ENCODE data around the gene RPS6KA5. TPM values are rescaled to one million over a fixed set of nuclear protein-coding genes. Genes with fewer than 3 reads are reported as not detected.

RPS6KA5 gene
- total RNA-seq, 1 experiment from 2014 or later, result 3.8 TPM

- H3K27ac Mint-ChIP-seq, result no peak overlapping the region
- Histone ChIP-seq H4K20me1 (ENCODE audit: control insufficient read depth, insufficient read depth, insufficient read length) (no peaks in the 10 kb centered on the region), H3K23ac (ENCODE audit: insufficient read length, low read depth, low read length) (no peak overlapping the region), H3K27ac (ENCODE audit: insufficient read length, low read depth, low read length) (no peak overlapping the region), H3K4me2 (ENCODE audit: insufficient read depth, insufficient read length, low read length) (no peak overlapping the region), H4K5ac (ENCODE audit: insufficient read length, low read depth, low read length) (no peak overlapping the region), H3K4me1 (ENCODE audit: insufficient read depth, low read length) (no peaks in the 10 kb centered on the region), H3K9me3 (ENCODE audit: control insufficient read depth, low read depth, low read length) (no peaks in the 10 kb centered on the region), H3K79me2 (ENCODE audit: insufficient read depth, low read length) (no peaks in the 10 kb centered on the region), H2BK15ac (ENCODE audit: low read depth, low read length) (no peak overlapping the region), H3K9ac (ENCODE audit: extremely low read depth, insufficient read length, low read length) (no peak overlapping the region), H2BK5ac (ENCODE audit: insufficient read length, low read length) (no peak overlapping the region), H3K56ac (ENCODE audit: insufficient read length, low read depth, low read length) (no peak overlapping the region), H2AK5ac (ENCODE audit: insufficient read length, low read length) (no peak overlapping the region), H3K14ac (ENCODE audit: insufficient read depth, low read length) (no peak overlapping the region), H4K91ac (ENCODE audit: insufficient read length, low read depth, low read length) (no peak overlapping the region), H2BK12ac (ENCODE audit: insufficient read length, low read depth, low read length) (no peak overlapping the region), H4K8ac (replicated peaks; ENCODE audit: insufficient read length, low read depth, low read length) (no peak overlapping the region), H2BK20ac (ENCODE audit: low read depth, low read length, poor library complexity, severe bottlenecking) (no peak overlapping the region), H3K79me1 (ENCODE audit: insufficient read depth, low read depth, low read length, poor library complexity, severe bottlenecking) (no peaks in the 10 kb centered on the region), H2BK120ac (ENCODE audit: low read depth, low read length, poor library complexity, severe bottlenecking) (no peak overlapping the region), H3T11ph (ENCODE audit: low read length) (no peak overlapping the region), H2AFZ (ENCODE audit: low read length) (no peak overlapping the region), H3K4ac (ENCODE audit: low read depth, low read length) (no peak overlapping the region), H3K27me3 (ENCODE audit: insufficient read depth, low read length) (no peaks in the 10 kb centered on the region), H3K23me2 (ENCODE audit: insufficient read length, low read depth, low read length, poor library complexity, severe bottlenecking) (no peaks in the 10 kb centered on the region), H3K18ac (ENCODE audit: insufficient read length, low read depth, low read length) (no peak overlapping the region)
- no peaks in the 10 kb centered on the region for H3K4me1 Mint-ChIP-seq
- no peaks in the 10 kb centered on the region for H3K36me3 Mint-ChIP-seq (ENCODE audit: insufficient read depth in 1 of 3, low read depth in 3 of 3)
- TF ChIP-seq CTCF (conservative IDR thresholded peaks at IDR 0.05), result no peak
- no CpG with 5 or more reads among the region's 3 CpGs for WGBS (ENCODE audit: extremely low coverage, insufficient read length, low lambda C conversion rate)
- H3K9me3 Mint-ChIP-seq, result no peaks in the 10 kb centered on the region
- H3K4me3 Mint-ChIP-seq, result no peak overlapping the region
- H3K27me3 Mint-ChIP-seq (ENCODE audit: low read depth), result no peaks in the 10 kb centered on the region; the same call in 1 of the 2 replicates
- DNase-seq, result no peak
These were observed 31.6 kb upstream of the RPS6KA5 start for GRCh38 chr14:91092073-91092472.
